Mammary epithelial cell (primary cell): ENCODE measurements around the gene PDLIM7.

Experiments
- CTCF ChIP-seq, 2 donors: IDR thresholded peaks in 1 of 2; conservative IDR thresholded peaks in 1 of 2; 2 replicates each; pipeline ENCODE4 v1.5.1; 2011 to 2012; ENCODE audit warnings: inconsistent platforms in 2 of 2, low read length in 2 of 2, mild to moderate bottlenecking in 2 of 2, control low read depth in 1 of 2, low read depth in 1 of 2; ENCODE audit not compliant: insufficient read depth in 1 of 2; ENCODE audit errors: extremely low read depth in 1 of 2
- EZH2 ChIP-seq: IDR thresholded peaks from 2 replicates; pipeline ENCODE4 v1.6.1; 2012; ENCODE audit warnings: low read length, inconsistent platforms, borderline replicate concordance

- no peak for TF ChIP-seq EZH2
- TF ChIP-seq CTCF (conservative IDR thresholded peaks at IDR 0.05 in 1 of 2, IDR thresholded peaks at IDR 0.05 in 1 of 2; ENCODE audit: extremely low read depth in 1 of 2, insufficient read depth in 1 of 2, low read depth in 1 of 2, low read length in 2 of 2) = no peak
Observed at GRCh38 chr5:177465044-177465443, 32.4 kb downstream of the PDLIM7 start.
